Transverse colon (tissue), 4 donors: ENCODE measurements around the gene CLUH. TPM values are rescaled to one million over a fixed set of nuclear protein-coding genes. Genes with fewer than 3 reads are reported as not detected.

ENCODE experiments used
- DNase-seq: peaks from one replicate; pipeline ENCODE4 v3.0.0-alpha.2; 2019
- H3K27ac ChIP-seq, 4 donors: fragments of 200-600 bp; sonication (generic); 2 replicates each; pipeline ENCODE4 v1.5.1; 2016 to 2018; ENCODE audit warnings: inconsistent platforms in 4 of 4
- H3K27me3 ChIP-seq: fragments of 200-600 bp; sonication (generic); 2 replicates; pipeline ENCODE4 v1.5.1; 2017; ENCODE audit warnings: inconsistent platforms
- H3K36me3 ChIP-seq, 4 donors: fragments of 200-600 bp; sonication (generic); 2 replicates each; pipeline ENCODE4 v1.5.1; 2017 to 2019; ENCODE audit warnings: inconsistent platforms in 4 of 4
- H3K4me1 ChIP-seq, 4 donors: fragments of 200-600 bp; sonication (generic); 2 replicates each; pipeline ENCODE4 v1.5.1; 2017 to 2020; ENCODE audit warnings: inconsistent platforms in 4 of 4
- H3K4me3 ChIP-seq, 4 donors: fragments of 200-600 bp; sonication (generic); 1 replicate in 1 of 4; 2 replicates in 3 of 4; pipeline versions ENCODE4 v1.5.1 to v1.6.1; 2017 to 2019; ENCODE audit warnings: inconsistent platforms in 4 of 4
- H3K9me3 ChIP-seq, 2 donors: fragments of 200-600 bp; sonication (generic); 2 replicates each; pipeline ENCODE4 v1.5.1; 2017 to 2019; ENCODE audit warnings: inconsistent platforms in 2 of 2
- EP300 ChIP-seq: sonication (generic); formaldehyde crosslinking; IDR thresholded peaks from one replicate; pipeline ENCODE4 v1.6.1; 2017; ENCODE audit warnings: antibody characterized with exemption, low read depth
- POLR2A ChIP-seq: fragments of 450-650 bp; IDR thresholded peaks from one replicate; pipeline ENCODE4 v1.6.1; 2016; ENCODE audit warnings: antibody characterized with exemption, mild to moderate bottlenecking, moderate library complexity
- POLR2AphosphoS5 ChIP-seq, 3 donors: sonication (generic); formaldehyde crosslinking; IDR thresholded peaks; one replicate each; pipeline ENCODE4 v1.6.1; 2016; ENCODE audit warnings: antibody characterized with exemption in 3 of 3
- WGBS, 2 donors: methylation state at CpG; one replicate each; pipeline ENCODE4 v1.1.5; 2018; ENCODE audit warnings: low coverage in 1 of 2; 5-methylcytosine and 5-hydroxymethylcytosine counted together
- in situ Hi-C, 4 donors: fragments of 200-750 bp; cut with MboI; loops; one replicate each; pipeline versions ENCODE4 v1.15.0 to v1.15.1; 2017; ENCODE audit warnings: low sequenced_read_pairs in 3 of 4, low pct_ligation_motif_present in 1 of 4, low pct_unique_long_range_greater_than_20kb in 1 of 4
- intact Hi-C: fragments of 100-400 bp; cut with DNase I; formaldehyde crosslinking; loops from one replicate; pipeline ENCODE4 v1.15.1; 2023; ENCODE audit warnings: low total_unique reads
- total RNA-seq, 4 donors: library from RNA; depleted of rRNA; stranded (reverse); fragments of >200 nt; gene quantifications; one replicate each; pipeline ENCODE4 v1.1.0, GENCODE V29; 2016
- TF ChIP-seq, protein P1 (sequence below), 5 experiments: fragments of 200-600 bp in 3 of 5; fragments of 450-650 bp in 2 of 5; sonication (generic) in 3 of 5; IDR thresholded peaks; 1 replicate in 2 of 5; 2 replicates in 3 of 5; pipeline ENCODE4 v1.5.1; 2016 to 2017; ENCODE audit warnings: antibody characterized with exemption in 5 of 5, inconsistent platforms in 3 of 5, mild to moderate bottlenecking in 2 of 5, moderate library complexity in 1 of 5

Gene CLUH
- total RNA-seq, 4 donors from 2014 or later, result 127 to 1,072 (median 208) TPM

DNA sequence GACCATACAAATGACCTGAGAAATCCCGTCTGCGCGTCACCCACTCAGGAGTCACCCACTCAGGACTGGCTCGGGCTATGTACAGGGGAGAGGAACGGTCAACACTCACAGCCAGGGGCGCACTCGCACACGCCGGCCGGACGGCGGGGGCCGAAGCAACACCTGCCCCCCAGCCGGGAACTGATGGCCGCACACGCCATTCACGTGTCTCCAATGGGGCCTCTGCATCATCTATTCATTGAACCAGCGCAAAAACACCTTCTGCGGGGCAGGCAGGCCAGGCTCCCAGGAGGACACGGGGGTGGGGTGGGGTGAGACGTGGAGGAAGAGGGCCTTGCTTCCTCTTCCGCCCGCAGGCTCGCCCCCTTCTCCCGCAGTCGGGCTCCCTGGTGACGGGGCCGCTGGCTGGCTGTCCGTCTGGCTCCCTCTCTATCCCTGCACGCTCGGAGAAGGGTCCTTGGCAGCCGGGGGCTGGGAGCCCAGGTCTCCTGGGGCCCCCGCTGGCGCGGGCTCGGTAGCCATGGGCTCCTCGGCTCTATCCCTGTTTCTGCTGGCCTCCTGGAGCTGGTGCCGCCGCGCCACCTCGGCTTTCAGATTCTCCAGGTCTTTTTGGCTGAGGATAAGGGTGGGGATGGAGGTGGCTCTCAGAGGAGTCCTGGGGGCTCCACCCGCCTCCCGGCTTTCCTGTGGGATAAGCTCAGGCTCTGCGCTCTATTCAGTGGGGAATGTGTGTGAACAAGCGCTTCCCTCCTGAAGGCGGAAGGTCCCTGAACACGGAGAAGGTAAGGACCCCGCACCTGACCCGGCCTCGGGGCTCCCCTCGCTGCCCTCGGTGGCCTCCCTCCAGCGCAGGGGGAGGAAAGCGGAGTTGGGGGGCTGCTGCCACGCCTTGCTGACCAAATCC is 21.1 kb downstream of the CLUH start:
- no peaks in the 10 kb centered on the region for H3K27me3 ChIP-seq
- 92% methylated on average over 53 of the region's 55 CpGs; no CpG with 5 or more reads in 1 of the 2 donors for WGBS, 2 donors
- H3K9me3 ChIP-seq, result no peaks in the 10 kb centered on the region
- no peak overlapping the region for H3K4me3 ChIP-seq
- DNase-seq, result no peak
- TF ChIP-seq, protein P1, sequence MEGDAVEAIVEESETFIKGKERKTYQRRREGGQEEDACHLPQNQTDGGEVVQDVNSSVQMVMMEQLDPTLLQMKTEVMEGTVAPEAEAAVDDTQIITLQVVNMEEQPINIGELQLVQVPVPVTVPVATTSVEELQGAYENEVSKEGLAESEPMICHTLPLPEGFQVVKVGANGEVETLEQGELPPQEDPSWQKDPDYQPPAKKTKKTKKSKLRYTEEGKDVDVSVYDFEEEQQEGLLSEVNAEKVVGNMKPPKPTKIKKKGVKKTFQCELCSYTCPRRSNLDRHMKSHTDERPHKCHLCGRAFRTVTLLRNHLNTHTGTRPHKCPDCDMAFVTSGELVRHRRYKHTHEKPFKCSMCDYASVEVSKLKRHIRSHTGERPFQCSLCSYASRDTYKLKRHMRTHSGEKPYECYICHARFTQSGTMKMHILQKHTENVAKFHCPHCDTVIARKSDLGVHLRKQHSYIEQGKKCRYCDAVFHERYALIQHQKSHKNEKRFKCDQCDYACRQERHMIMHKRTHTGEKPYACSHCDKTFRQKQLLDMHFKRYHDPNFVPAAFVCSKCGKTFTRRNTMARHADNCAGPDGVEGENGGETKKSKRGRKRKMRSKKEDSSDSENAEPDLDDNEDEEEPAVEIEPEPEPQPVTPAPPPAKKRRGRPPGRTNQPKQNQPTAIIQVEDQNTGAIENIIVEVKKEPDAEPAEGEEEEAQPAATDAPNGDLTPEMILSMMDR (IDR thresholded peaks at IDR 0.05), result no peak
- TF ChIP-seq POLR2AphosphoS5 (IDR thresholded peaks at IDR 0.05) (no peak), POLR2A (no peak), EP300 (no peak)
- in situ Hi-C loops (no loop called here), intact Hi-C loops (no loop called here)
- H3K36me3 ChIP-seq, result peaks cover 0 to 41% (median 10%) of the 10 kb centered on the region in 4 donors
- no peak overlapping the region for H3K27ac ChIP-seq
- peaks cover 0 to 8% (median 3%) of the 10 kb centered on the region in 4 donors for H3K4me1 ChIP-seq

DNA sequence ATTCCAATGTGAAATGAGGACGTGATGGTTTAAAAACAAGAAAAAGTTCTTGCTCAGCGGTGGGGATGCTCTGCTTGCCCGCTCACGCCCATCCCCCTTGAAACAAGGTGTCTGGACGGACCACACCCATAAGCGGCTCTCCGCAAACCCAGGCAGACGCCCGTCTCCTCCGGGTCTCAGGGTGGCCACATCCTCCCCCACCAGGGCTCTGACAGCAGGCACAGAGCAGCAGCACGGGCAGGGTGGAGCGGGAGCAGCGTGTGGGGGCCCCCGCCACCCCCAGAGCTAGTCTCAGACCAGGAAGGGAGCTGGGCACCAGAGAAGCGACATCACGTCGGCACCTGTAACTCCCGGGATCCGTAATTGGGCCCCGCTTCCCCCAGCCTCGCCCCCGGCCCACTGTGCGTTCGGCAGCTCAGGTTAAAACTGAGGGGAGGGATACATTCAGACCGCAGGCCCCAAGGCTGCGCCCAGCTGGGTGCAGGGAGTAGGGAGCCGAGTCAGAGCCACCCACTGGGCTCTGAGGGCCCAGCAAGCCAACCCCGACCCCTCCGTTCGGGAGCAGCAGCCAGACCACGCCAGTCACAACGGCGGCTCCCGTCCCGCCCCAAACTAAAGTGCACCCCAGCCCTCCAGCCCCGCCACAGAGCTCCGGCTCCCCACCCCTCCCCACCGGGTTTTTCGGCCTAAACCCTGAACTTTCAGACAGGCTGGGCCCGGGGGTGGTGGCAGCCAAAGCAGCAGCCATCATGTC is 22.0 kb downstream of the CLUH start:
- 66% methylated on average over 31 of the region's 40 CpGs; no CpG with 5 or more reads in 1 of the 2 donors for WGBS, 2 donors
- no peak for TF ChIP-seq POLR2A
- Histone ChIP-seq H3K4me1 (peaks cover 0 to 8% (median 3%) of the 10 kb centered on the region in 4 donors), H3K9me3 (no peaks in the 10 kb centered on the region), H3K4me3 (no peak overlapping the region), H3K27me3 (no peaks in the 10 kb centered on the region), H3K36me3 (peaks cover 0 to 35% (median 6%) of the 10 kb centered on the region in 4 donors), H3K27ac (no peak overlapping the region)
- DNase-seq, result no peak
- intact Hi-C loops, result no loop called here
- in situ Hi-C loops, result no loop called here

- Histone ChIP-seq H3K27ac (peak overlapping the region in 1 of 4 donors; percentile 59), H3K36me3 (peaks cover 0 to 25% (median 5%) of the 10 kb centered on the region in 4 donors), H3K9me3 (no peaks in the 10 kb centered on the region), H3K27me3 (no peaks in the 10 kb centered on the region), H3K4me1 (peaks cover 0 to 14% (median 3%) of the 10 kb centered on the region in 4 donors), H3K4me3 (no peak overlapping the region)
- 58 to 74% methylated on average over 3 to 27 of the region's 27 CpGs for WGBS, 2 donors
- no peak for DNase-seq
- intact Hi-C loops (no loop called here), in situ Hi-C loops (no loop called here)
- no peak for TF ChIP-seq POLR2A
- TF ChIP-seq, protein P1 (IDR thresholded peaks at IDR 0.05), result no peak
- TF ChIP-seq POLR2AphosphoS5 (IDR thresholded peaks at IDR 0.05), result peak in 1 of 3 donors; percentile 37
- no peak for TF ChIP-seq EP300
Observed at GRCh38 chr17:2688351-2689342, 22.9 kb downstream of the CLUH start.

DNA sequence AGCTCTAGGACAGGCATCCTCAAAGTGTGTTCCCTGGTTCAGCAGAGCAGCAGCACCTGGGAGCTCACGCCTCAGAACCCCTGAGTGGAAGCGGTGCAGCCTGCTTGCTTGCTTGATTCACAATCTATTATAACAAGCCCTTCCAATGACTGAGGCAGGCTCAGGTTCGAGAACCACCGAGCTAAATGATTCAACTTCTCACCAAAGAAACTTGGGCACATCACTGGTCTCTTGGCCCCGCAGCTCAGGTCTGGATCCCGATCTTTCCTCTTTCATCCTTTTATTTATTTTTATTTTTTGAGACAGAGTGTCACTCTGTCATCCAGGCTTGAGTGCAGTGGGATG is 24.5 kb downstream of the CLUH start:
- TF ChIP-seq, protein P1 (IDR thresholded peaks at IDR 0.05), result no peak
- TF ChIP-seq POLR2AphosphoS5 (IDR thresholded peaks at IDR 0.05) (no peak), EP300 (no peak), POLR2A (no peak)
- Histone ChIP-seq H3K36me3 (peaks cover 0 to 18% (median 4%) of the 10 kb centered on the region in 4 donors), H3K4me1 (peaks cover 0 to 14% (median 3%) of the 10 kb centered on the region in 4 donors), H3K9me3 (no peaks in the 10 kb centered on the region), H3K27me3 (no peaks in the 10 kb centered on the region), H3K27ac (peak overlapping the region; percentile 0 to 59 (median 35)), H3K4me3 (no peak overlapping the region)
- DNase-seq, result no peak
- intact Hi-C loops (no loop called here), in situ Hi-C loops (no loop called here)
- WGBS, 2 donors, result 82 to 87% methylated on average over 2 to 5 of the region's 6 CpGs
